HepG2 (cell line): ENCODE measurements around the gene CDK10. TPM values are rescaled to one million over a fixed set of nuclear protein-coding genes. Genes with fewer than 3 reads are reported as not detected.

ENCODE experiments used
- GLI4 ChIP-seq: sonication (generic); formaldehyde crosslinking; IDR thresholded peaks from 2 replicates; pipeline ENCODE4 v1.5.1; 2020; ENCODE audit warnings: missing genetic modification reagents, mild to moderate bottlenecking, moderate library complexity, borderline replicate concordance
- HMG20B ChIP-seq: conservative IDR thresholded peaks from 2 replicates; pipeline ENCODE4 v1.6.1; 2016; ENCODE audit warnings: missing genetic modification reagents, missing compliant biosample characterization
- MED8 ChIP-seq: sonication (generic); formaldehyde crosslinking; IDR thresholded peaks from 2 replicates; pipeline ENCODE4 v1.8.1; 2023; ENCODE audit warnings: mild to moderate bottlenecking, missing genetic modification reagents; ENCODE audit not compliant: insufficient replicate concordance
- NCOA1 ChIP-seq: sonication (generic); formaldehyde crosslinking; IDR thresholded peaks from 2 replicates; pipeline ENCODE4 v1.9.0; 2021; ENCODE audit warnings: missing genetic modification reagents
- NFYC ChIP-seq: IDR thresholded peaks from 2 replicates; pipeline ENCODE4 v1.6.1; 2016; ENCODE audit warnings: missing genetic modification reagents, missing compliant biosample characterization
- SATB2 ChIP-seq: sonication (generic); formaldehyde crosslinking; IDR thresholded peaks from 2 replicates; pipeline ENCODE4 v1.5.0; 2020; ENCODE audit warnings: missing genetic modification reagents
- ZKSCAN5 ChIP-seq: sonication (generic); formaldehyde crosslinking; IDR thresholded peaks from 2 replicates; pipeline ENCODE4 v1.5.1; 2020; ENCODE audit warnings: mild to moderate bottlenecking, missing genetic modification reagents
- ZNF318 ChIP-seq: sonication (generic); formaldehyde crosslinking; IDR thresholded peaks from 2 replicates; pipeline ENCODE4 v1.4.0; 2020; ENCODE audit warnings: mild to moderate bottlenecking, missing genetic modification reagents
- ZNF788 ChIP-seq: sonication (generic); formaldehyde crosslinking; IDR thresholded peaks from 2 replicates; pipeline ENCODE4 v1.5.0; 2020; ENCODE audit warnings: mild to moderate bottlenecking, missing genetic modification reagents, borderline replicate concordance
- ZNF800 ChIP-seq: sonication (generic); formaldehyde crosslinking; IDR thresholded peaks from 2 replicates; pipeline ENCODE4 v1.4.0; 2020; ENCODE audit warnings: missing genetic modification reagents
- polyA plus RNA-seq, 8 experiments: library from polyadenylated mRNA; depleted of rRNA in 3 of 8; stranded (reverse) in 7 of 8; unstranded in 1 of 8; fragments of >200 nt; fragmentation: Illumina TruSeq in 4 of 8; extraction: Trizol in 4 of 8; gene quantifications; 2 replicates each; pipeline versions ENCODE4 v1.2.1 to v1.2.3, GENCODE V29; 2011 to 2016; ENCODE audit warnings: low read depth in 4 of 8, missing spikeins in 1 of 8, mixed read lengths in 1 of 8; ENCODE audit not compliant: insufficient read depth in 1 of 8
- total RNA-seq, 5 experiments: library from RNA; depleted of rRNA; stranded (reverse); fragments of >200 nt; fragmentation: Illumina TruSeq; extraction: Trizol; gene quantifications; 2 replicates each; pipeline ENCODE4 v1.2.3, GENCODE V29; 2016; ENCODE audit warnings: low read depth in 1 of 5
- TF ChIP-seq, protein P1 (sequence below): sonication (generic); formaldehyde crosslinking; IDR thresholded peaks from 2 replicates; pipeline ENCODE4 v1.4.0; 2020; ENCODE audit warnings: missing genetic modification reagents, borderline replicate concordance
- TF ChIP-seq, protein P2 (sequence below): sonication (generic); formaldehyde crosslinking; IDR thresholded peaks from 2 replicates; pipeline ENCODE4 v1.4.0; 2020; ENCODE audit warnings: missing genetic modification reagents, mild to moderate bottlenecking, borderline replicate concordance

Gene CDK10
- total and polyA plus RNA-seq, 2 of the 13 experiments (the other 11 are each of a cell fraction or from before 2014, with no cell fraction given), result 2.5 to 3.9 TPM

- TF ChIP-seq ZNF800 (0 out of 2 replicates have a peak, but pooled peaks have one; percentile 50), NCOA1 (CRISPR knock-in tag) (no peak), SATB2 (CRISPR knock-in tag) (0 out of 2 replicates have a peak, but pooled peaks have one; percentile 66), HMG20B (CRISPR knock-in tag) (0 out of 2 replicates have a peak, but pooled peaks have one; percentile 37), GLI4 (CRISPR knock-in tag) (no peak), ZNF318 (CRISPR knock-in tag) (no peak), MED8 (CRISPR knock-in tag) (peak; percentile 13), NFYC (CRISPR knock-in tag) (0 out of 2 replicates have a peak, but pooled peaks have one; percentile 23), ZNF788 (CRISPR knock-in tag) (peak; percentile 76), ZKSCAN5 (CRISPR knock-in tag) (0 out of 2 replicates have a peak, but pooled peaks have one; percentile 66)
- TF ChIP-seq, protein P1, sequence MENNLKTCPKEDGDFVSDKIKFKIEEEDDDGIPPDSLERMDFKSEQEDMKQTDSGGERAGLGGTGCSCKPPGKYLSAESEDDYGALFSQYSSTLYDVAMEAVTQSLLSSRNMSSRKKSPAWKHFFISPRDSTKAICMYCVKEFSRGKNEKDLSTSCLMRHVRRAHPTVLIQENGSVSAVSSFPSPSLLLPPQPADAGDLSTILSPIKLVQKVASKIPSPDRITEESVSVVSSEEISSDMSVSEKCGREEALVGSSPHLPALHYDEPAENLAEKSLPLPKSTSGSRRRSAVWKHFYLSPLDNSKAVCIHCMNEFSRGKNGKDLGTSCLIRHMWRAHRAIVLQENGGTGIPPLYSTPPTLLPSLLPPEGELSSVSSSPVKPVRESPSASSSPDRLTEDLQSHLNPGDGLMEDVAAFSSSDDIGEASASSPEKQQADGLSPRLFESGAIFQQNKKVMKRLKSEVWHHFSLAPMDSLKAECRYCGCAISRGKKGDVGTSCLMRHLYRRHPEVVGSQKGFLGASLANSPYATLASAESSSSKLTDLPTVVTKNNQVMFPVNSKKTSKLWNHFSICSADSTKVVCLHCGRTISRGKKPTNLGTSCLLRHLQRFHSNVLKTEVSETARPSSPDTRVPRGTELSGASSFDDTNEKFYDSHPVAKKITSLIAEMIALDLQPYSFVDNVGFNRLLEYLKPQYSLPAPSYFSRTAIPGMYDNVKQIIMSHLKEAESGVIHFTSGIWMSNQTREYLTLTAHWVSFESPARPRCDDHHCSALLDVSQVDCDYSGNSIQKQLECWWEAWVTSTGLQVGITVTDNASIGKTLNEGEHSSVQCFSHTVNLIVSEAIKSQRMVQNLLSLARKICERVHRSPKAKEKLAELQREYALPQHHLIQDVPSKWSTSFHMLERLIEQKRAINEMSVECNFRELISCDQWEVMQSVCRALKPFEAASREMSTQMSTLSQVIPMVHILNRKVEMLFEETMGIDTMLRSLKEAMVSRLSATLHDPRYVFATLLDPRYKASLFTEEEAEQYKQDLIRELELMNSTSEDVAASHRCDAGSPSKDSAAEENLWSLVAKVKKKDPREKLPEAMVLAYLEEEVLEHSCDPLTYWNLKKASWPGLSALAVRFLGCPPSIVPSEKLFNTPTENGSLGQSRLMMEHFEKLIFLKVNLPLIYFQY (CRISPR knock-in tag), result no peak
- TF ChIP-seq, protein P2, sequence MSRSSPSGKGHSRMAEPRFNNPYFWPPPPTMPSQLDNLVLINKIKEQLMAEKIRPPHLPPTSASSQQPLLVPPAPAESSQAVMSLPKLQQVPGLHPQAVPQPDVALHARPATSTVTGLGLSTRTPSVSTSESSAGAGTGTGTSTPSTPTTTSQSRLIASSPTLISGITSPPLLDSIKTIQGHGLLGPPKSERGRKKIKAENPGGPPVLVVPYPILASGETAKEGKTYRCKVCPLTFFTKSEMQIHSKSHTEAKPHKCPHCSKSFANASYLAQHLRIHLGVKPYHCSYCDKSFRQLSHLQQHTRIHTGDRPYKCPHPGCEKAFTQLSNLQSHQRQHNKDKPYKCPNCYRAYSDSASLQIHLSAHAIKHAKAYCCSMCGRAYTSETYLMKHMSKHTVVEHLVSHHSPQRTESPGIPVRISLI, result no peak
Measured at GRCh38 chr16:89700649-89701424, 14.3 kb downstream of the CDK10 start (continued).
